ENCODE data around the gene ALG5. TPM values are rescaled to one million over a fixed set of nuclear protein-coding genes. Genes with fewer than 3 reads are reported as not detected.

The ALG5 gene
- polyA plus RNA-seq, 1 of the 3 experiments (the other 2 are of a cell fraction), result 24.2 TPM

DNA sequence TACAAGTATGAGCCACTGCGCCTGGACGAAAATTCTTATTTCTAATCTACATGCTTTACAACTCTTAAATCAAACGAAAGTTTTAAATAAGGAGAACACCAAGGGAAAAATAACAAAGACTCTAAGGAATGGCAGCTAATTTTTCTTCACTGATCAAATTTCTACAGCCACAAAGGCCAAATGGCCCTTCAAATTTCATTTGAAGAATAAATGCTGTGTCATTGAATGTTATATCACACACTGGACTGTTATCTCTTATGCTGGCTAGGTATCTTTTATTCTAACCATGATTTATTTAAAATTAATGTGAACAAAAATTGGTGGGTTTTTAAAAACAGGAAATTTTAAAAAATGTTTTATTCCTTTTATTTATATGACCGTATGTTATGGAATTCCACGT, 93.2 kb downstream of the ALG5 start:
- WGBS (ENCODE audit: low lambda C conversion rate), result 92% methylated on average over 5 of the region's 5 CpGs
- Histone ChIP-seq H3K79me2 (ENCODE audit: insufficient read depth) (peaks cover 99% of the 10 kb centered on the region), H3K9me2 (no peaks in the 10 kb centered on the region), H3K36me3 (replicated peaks in 1 of 2; ENCODE audit: control insufficient read depth in 1 of 2, insufficient read depth in 2 of 2, low read length in 1 of 2) (peaks cover 0 to 38% of the 10 kb centered on the region in 2 experiments), H3K9me3 (no peaks in the 10 kb centered on the region), H3K27me3 (ENCODE audit: insufficient read depth) (no peaks in the 10 kb centered on the region), H3F3A (replicated peaks; ENCODE audit: insufficient read depth) (no peaks in the 10 kb centered on the region), H4K20me1 (ENCODE audit: insufficient read depth) (no peaks in the 10 kb centered on the region), H3K27ac (ENCODE audit: low read depth in 2 of 2, low read length in 1 of 2) (no peak overlapping the region), H3K4me3 (ENCODE audit: low read depth in 2 of 2, low read length in 1 of 2) (no peak overlapping the region), H3K9ac (no peak overlapping the region), H3K4me2 (no peak overlapping the region), H2AFZ (ENCODE audit: low read depth) (no peak overlapping the region), H3K4me1 (ENCODE audit: control insufficient read depth in 1 of 2, insufficient read depth in 2 of 2, low read depth in 1 of 2, low read length in 1 of 2) (peaks cover 9 to 14% of the 10 kb centered on the region in 2 experiments; a peak in 3 of 4 replicates)
- DNase-seq, result no peak
- CTCF ChIA-PET, result no interaction called here
- POLR2A ChIA-PET, result no interaction called here
- TF ChIP-seq, protein P1, sequence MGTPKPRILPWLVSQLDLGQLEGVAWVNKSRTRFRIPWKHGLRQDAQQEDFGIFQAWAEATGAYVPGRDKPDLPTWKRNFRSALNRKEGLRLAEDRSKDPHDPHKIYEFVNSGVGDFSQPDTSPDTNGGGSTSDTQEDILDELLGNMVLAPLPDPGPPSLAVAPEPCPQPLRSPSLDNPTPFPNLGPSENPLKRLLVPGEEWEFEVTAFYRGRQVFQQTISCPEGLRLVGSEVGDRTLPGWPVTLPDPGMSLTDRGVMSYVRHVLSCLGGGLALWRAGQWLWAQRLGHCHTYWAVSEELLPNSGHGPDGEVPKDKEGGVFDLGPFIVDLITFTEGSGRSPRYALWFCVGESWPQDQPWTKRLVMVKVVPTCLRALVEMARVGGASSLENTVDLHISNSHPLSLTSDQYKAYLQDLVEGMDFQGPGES (IDR thresholded peaks at IDR 0.05; ENCODE audit: low read depth, low read length), result no peak

- TF ChIP-seq, protein P2, sequence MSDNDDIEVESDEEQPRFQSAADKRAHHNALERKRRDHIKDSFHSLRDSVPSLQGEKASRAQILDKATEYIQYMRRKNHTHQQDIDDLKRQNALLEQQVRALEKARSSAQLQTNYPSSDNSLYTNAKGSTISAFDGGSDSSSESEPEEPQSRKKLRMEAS (IDR thresholded peaks at IDR 0.05; ENCODE audit: low read depth), result no peak
- no peak for TF ChIP-seq POLR2AphosphoS5 (IDR thresholded peaks at IDR 0.05; ENCODE audit: low read depth, low read length)
- no peak for TF ChIP-seq NFIC (IDR thresholded peaks at IDR 0.05; ENCODE audit: borderline replicate concordance)
- TF ChIP-seq, protein P3, sequence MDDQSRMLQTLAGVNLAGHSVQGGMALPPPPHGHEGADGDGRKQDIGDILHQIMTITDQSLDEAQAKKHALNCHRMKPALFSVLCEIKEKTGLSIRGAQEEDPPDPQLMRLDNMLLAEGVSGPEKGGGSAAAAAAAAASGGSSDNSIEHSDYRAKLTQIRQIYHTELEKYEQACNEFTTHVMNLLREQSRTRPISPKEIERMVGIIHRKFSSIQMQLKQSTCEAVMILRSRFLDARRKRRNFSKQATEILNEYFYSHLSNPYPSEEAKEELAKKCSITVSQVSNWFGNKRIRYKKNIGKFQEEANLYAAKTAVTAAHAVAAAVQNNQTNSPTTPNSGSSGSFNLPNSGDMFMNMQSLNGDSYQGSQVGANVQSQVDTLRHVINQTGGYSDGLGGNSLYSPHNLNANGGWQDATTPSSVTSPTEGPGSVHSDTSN (IDR thresholded peaks at IDR 0.05), result no peak
- TF ChIP-seq, protein P4, sequence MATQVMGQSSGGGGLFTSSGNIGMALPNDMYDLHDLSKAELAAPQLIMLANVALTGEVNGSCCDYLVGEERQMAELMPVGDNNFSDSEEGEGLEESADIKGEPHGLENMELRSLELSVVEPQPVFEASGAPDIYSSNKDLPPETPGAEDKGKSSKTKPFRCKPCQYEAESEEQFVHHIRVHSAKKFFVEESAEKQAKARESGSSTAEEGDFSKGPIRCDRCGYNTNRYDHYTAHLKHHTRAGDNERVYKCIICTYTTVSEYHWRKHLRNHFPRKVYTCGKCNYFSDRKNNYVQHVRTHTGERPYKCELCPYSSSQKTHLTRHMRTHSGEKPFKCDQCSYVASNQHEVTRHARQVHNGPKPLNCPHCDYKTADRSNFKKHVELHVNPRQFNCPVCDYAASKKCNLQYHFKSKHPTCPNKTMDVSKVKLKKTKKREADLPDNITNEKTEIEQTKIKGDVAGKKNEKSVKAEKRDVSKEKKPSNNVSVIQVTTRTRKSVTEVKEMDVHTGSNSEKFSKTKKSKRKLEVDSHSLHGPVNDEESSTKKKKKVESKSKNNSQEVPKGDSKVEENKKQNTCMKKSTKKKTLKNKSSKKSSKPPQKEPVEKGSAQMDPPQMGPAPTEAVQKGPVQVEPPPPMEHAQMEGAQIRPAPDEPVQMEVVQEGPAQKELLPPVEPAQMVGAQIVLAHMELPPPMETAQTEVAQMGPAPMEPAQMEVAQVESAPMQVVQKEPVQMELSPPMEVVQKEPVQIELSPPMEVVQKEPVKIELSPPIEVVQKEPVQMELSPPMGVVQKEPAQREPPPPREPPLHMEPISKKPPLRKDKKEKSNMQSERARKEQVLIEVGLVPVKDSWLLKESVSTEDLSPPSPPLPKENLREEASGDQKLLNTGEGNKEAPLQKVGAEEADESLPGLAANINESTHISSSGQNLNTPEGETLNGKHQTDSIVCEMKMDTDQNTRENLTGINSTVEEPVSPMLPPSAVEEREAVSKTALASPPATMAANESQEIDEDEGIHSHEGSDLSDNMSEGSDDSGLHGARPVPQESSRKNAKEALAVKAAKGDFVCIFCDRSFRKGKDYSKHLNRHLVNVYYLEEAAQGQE (IDR thresholded peaks at IDR 0.05; ENCODE audit: low read depth, low read length), result no peak
- no peak for TF ChIP-seq MEF2A (IDR thresholded peaks at IDR 0.05; ENCODE audit: borderline replicate concordance, low read depth)
- TF ChIP-seq, protein P5, sequence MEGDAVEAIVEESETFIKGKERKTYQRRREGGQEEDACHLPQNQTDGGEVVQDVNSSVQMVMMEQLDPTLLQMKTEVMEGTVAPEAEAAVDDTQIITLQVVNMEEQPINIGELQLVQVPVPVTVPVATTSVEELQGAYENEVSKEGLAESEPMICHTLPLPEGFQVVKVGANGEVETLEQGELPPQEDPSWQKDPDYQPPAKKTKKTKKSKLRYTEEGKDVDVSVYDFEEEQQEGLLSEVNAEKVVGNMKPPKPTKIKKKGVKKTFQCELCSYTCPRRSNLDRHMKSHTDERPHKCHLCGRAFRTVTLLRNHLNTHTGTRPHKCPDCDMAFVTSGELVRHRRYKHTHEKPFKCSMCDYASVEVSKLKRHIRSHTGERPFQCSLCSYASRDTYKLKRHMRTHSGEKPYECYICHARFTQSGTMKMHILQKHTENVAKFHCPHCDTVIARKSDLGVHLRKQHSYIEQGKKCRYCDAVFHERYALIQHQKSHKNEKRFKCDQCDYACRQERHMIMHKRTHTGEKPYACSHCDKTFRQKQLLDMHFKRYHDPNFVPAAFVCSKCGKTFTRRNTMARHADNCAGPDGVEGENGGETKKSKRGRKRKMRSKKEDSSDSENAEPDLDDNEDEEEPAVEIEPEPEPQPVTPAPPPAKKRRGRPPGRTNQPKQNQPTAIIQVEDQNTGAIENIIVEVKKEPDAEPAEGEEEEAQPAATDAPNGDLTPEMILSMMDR (IDR thresholded peaks at IDR 0.05), result no peak
- Histone ChIP-seq H3K9ac (no peak overlapping the region), H3K36me3 (replicated peaks in 1 of 2; ENCODE audit: control insufficient read depth in 1 of 2, insufficient read depth in 2 of 2, low read length in 1 of 2) (peaks cover 0 to 47% of the 10 kb centered on the region in 2 experiments), H4K20me1 (ENCODE audit: insufficient read depth) (no peaks in the 10 kb centered on the region), H3K9me3 (peaks cover 4% of the 10 kb centered on the region; the same call in 1 of the 2 replicates), H2AFZ (ENCODE audit: low read depth) (no peak overlapping the region), H3K4me3 (ENCODE audit: low read depth in 2 of 2, low read length in 1 of 2) (no peak overlapping the region), H3K4me1 (ENCODE audit: control insufficient read depth in 1 of 2, insufficient read depth in 2 of 2, low read depth in 1 of 2, low read length in 1 of 2) (peaks cover 9% of the 10 kb centered on the region in 2 experiments; a peak in 3 of 4 replicates), H3K27me3 (ENCODE audit: insufficient read depth) (no peaks in the 10 kb centered on the region), H3K79me2 (ENCODE audit: insufficient read depth) (peaks cover 99% of the 10 kb centered on the region), H3F3A (replicated peaks; ENCODE audit: insufficient read depth) (no peaks in the 10 kb centered on the region), H3K4me2 (no peak overlapping the region), H3K9me2 (no peaks in the 10 kb centered on the region), H3K27ac (ENCODE audit: low read depth in 2 of 2, low read length in 1 of 2) (peak overlapping the region in 1 of 2 experiments; percentile 53; a peak in 2 of 4 replicates)
- WGBS (ENCODE audit: low lambda C conversion rate), result 86% methylated on average over 6 of the region's 8 CpGs
- no peak for DNase-seq
- ChIA-PET CTCF (interaction anchor here (1.0 kb wide), 1 partner anchor 46 kb away, joined by 4 read pairs; no protein-coding TSS in a partner anchor), POLR2A (no interaction called here)
These were observed 95.1 kb downstream of the ALG5 start for GRCh38 chr13:36903925-36904595.

Measured in SK-N-SH (cell line).